NCI-H446 treated with DMSO at 0.1 percent for 48 hours (cell line): ENCODE results near the gene TOMM20L.
A peak's percentile ranks its signal among the peaks of the same experiment; 100 is the strongest.
"Not testable (repeated sequence)": the region's sequence is repeated elsewhere in the genome, so short reads cannot be mapped to it uniquely, and the experiment has no call there.

Experiments used
- DNase-seq: peaks from one replicate; lab custom pipeline; 2025; lab: John Stamatoyannopoulos, UW

The TOMM20L gene

DNA sequence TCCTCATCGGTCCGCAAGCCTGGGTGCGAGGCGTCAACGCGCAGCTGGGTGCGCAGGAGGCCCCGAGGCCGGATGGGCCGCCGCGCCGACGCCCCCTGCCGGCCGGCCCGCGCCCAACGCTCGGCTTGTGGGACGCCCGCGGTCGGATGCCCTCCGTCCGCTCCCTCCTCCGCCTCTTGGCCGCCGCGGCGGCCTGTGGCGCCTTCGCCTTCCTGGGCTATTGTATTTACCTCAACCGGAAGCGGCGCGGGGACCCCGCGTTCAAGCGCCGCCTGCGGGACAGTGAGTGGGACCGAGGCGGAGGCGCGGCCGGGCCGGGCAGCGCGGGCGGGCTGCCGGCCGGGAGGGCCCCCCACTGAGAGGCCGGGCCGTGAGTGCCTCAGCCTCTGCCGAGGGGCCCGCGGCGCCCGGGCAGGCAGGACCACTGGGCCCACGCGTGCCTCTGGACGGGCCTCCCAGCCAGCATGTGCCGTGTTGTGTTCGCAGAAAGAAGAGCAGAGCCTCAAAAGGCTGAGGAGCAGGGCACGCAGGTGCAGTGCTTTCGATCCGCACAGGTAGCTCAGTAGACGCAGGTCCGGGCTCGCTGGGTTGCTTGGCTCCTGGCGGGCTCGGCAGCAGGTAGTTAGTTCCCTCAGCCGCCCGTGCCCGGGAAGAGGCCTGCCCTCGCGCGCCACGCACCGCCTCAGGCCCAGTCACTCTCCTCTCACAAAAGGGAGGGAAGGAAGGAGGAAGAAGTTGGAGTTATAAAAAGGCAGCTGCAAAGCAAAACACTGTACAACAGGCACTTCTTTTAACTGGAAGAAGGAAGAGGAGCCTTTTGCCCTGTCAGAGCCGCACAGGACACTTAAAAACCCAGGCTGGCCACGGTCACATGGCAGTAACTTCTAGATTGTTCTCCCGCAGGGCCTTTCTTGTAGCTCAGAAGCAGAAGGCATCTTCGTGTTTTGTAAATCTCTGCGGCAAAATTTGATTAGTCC, at the start of gene TOMM20L:
TSS of gene TOMM20L (plus strand) at position 119 of the 977 bp plus-strand sequence. CDS start at position 147, 28 bp downstream.
- DNase-seq, result no peak

DNA sequence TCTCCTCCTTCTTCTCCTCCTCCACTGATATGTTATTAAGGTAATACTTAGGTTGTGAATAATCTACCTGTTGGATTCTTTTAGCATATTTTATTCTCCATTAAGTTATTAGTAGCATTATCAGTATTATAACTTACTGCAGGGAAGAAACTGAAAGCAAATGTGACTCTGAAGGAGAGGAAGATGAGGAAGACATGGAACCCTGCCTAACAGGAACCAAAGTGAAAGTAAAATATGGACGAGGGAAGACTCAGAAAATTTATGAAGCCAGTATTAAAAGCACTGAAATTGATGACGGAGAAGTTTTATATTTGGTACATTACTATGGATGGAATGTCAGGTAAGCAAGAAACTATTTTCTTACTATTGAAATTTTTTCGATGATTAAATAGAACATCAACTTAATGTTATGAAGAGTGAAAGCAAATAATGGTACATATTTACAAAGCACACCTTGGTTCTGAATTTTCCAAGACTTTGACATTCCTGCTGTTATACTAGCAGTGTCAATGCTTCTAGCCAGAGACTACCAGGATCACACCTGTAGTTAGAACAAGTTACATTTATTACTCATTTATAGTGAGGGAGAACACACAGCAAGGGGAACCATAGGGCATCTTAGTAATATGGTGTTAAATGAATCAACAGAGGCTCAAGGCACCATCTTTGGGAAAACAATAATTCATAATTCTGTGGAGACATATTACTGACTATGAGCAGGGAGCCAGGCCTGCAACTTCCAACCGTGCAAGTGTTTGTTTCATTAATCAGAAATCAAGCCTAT, 42.0 kb upstream of the TOMM20L start:
- DNase-seq, result no peak

- no peak for DNase-seq
Observed at GRCh38 chr14:58354808-58355207, 40.9 kb upstream of the TOMM20L start.

- DNase-seq, result no peak
Observed at GRCh38 chr14:58356268-58356667, 39.5 kb upstream of the TOMM20L start.

- not testable (repeated sequence) for DNase-seq
Observed at GRCh38 chr14:58362272-58362671, 33.5 kb upstream of the TOMM20L start.

DNA sequence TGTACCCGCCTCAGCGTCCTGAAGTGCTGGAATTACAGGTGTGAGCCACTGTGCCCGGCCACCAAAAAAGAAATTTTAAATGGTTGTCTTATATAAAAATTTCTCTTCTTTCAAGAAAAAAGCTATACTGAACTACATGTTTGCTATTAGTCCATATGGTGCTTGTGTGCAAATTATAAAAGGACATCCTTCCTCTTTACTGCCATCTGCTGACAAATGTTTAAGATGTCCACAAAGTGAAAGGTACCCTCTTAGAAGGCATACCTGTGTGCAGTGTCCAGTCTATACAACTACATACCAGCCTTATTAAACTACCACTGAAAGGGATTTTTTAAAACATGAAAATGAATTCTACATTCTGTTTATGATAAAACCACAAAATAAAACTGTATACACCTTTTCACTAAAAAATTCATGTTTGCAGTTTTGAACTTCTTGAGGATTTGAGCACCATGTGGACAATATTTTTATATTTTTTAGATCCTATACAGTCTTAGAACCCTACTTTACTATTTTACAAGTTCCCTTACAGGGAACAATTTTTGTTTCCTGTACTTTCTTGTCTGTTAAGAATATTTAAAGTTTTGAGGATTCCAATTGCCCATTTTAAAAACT, 32.8 kb upstream of the TOMM20L start:
- DNase-seq, result no peak

DNA sequence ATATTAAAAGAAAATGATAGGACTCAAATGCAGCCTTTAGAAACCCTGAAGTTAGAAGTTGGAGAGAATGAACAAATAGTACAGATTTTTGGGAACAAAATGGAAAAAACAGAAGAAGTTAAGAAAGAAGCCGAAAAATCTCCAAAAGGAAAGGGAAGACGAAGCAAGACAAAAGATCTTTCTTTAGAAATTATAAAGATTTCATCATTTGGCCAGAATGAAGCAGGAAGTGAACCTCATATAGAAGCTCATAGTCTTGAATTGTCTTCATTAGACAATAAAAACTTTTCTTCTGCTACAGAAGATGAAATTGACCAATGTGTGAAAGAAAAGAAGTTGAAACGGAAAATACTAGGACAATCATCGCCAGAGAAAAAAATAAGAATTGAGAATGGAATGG, 31.4 kb upstream of the TOMM20L start:
- DNase-seq, result no peak

DNA sequence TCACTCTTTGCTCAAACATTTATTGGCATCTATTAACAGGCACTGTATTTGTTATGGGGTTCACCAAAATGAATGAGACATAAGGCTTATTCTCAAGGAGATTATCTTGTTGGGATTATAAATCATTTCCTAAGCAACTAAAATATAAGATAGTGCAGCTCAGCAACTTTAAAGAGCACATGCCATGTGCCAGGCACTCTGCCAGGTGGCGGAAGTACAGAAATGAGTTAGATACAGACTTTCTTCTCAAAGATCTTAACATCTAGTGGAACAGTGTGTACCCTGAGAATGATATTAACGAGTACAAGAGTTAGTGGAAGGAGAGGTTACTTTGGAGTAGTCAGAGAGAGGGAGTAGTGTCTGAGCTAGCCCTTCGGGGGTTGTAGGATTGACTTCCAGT, 28.4 kb upstream of the TOMM20L start:
- DNase-seq, result no peak

DNA sequence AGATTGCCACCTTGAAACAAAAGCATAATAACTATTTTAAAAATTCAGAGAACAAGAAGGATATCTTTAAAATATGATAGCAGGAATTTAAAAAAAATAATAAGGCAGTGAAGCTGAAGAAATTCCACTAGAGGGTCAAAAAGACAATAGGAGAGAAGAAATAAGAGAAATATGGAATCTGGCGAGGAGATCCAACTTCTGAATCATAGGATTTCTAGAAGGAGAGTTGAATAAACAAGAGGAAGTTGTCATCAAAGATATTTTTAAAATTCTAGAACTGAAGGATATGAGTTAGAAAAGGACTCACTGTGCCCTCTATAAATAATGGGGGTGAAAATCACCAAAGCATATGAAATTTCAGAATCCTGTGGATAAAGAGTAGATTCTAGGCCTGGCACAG, 26.8 kb upstream of the TOMM20L start:
- DNase-seq, result no peak

DNA sequence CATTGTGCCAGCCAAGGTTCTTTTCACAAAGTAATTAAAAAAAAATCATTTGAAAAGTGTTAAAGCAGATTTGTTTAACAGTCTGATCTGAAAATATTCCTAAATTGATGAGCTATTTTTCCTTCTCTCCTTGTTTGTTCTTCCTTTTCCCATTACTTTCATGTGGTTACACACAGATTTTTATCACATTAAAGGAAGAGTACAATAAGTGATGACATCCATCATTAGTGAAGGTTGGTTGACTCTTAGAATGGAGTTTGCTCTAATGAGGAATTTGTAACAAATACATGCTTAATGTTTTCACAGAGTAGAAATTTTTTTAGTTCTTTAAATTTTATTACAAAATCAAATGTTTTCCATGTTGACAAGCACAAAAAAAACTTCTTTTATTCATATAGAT, 18.9 kb upstream of the TOMM20L start:
- DNase-seq, result no peak

GRCh38 chr14:58390830-58391229, 4.9 kb upstream of the TOMM20L start:
- DNase-seq, result no peak

- no peak for DNase-seq
Observed at GRCh38 chr14:58395562-58395811, 243 bp upstream of the TOMM20L start.

DNA sequence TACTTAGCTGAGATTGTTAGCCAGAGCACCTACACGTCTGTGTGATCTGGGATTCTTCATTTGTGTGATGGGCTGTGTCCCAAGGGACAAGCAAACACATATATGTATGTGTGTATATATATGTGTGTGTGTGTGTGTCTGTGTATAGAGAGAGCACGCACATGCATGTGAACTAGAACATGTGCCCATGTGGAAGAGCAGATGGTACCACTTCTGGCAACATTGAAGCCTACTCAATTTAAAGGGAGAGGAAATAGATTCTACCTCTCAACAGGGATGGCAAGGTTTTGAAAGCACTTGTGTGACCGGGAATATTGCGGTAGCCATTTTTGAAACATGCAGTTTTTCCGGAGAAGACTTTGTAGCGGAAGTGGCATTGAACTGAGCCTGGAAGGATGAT, 1.4 kb downstream of the TOMM20L start:
- DNase-seq, result no peak

DNA sequence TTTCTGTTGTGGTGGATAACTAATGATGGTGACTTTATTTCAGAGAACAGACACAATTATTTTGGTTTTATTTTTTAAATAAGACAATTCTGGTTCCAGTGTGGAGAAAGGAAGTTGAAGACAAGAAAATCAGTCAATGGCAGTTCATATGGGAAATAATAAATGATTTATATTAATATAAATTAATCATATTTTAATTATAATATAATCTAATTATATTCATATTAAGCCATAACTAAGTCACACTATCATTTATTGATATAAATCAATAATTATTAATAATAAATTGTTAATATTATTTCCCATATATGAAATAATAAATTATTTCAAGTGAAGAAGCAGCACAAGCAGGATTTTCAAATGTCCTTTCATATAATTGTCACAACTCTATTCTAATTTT, 2.8 kb downstream of the TOMM20L start:
- no peak for DNase-seq

DNA sequence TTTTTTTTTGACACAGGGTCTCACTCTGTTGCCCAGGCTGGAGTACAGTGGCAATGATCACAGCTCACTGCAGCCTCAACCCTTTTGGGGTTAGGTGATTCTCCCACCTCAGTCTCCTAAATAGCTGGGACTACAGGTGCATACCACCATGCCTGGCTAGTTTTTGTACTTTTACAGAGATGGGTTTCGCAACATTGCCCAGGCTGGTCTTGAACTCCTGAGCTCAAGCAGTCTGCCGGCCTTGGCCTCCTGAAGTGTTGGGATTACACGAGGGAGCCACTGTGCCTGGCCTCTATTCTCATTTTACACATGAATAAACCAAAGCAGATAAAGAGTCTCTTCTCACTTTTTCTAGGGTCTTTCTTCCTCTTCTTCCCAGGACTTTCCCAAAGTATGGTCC, 3.2 kb downstream of the TOMM20L start:
- no peak for DNase-seq

DNA sequence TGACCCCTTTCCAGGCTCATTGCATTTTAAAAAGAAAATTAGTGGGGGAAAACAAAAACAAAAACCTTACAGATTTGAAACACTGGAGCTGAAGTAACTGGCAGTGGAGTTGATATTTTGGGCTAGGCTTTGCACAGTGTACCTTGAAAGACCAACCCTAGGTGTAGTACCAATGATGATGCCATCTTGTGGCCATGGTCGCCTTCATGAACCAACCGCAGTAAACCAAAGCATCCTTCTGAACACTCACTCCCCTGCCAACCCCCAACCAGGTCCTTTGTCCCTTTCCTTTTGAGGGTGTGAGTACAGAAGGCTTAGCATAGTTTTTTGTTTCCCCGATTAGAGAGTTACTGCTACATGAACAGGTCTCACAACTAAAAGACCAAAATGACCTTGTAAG, 5.9 kb downstream of the TOMM20L start:
- DNase-seq, result no peak

DNA sequence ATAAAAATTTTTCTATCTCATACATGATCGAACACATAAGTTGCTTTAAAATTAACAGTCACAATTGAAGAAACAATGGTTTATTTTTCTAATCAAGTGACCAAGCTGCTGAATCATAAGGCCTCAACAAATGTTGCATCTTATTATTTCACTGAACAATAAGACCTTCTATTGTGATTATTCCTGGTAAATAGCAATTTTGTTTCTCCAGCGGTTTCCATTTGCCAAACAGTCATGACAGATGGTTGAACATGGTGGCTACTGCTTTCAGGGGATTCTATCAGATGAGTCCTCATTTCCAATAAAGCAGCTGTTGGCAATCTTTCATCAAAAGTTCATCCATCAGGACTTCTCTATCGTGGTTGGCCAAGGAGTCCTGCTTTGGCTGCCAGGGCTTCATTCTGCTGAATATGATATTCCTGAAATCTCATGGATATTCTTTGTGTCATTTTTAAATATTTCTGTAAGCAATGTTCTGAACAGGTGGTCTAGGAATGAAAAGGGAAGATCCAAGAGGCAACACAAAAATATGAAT, 13.0 kb downstream of the TOMM20L start:
- DNase-seq, result no peak

- no peak for DNase-seq
Observed at GRCh38 chr14:58414845-58415244, 19.1 kb downstream of the TOMM20L start.

DNA sequence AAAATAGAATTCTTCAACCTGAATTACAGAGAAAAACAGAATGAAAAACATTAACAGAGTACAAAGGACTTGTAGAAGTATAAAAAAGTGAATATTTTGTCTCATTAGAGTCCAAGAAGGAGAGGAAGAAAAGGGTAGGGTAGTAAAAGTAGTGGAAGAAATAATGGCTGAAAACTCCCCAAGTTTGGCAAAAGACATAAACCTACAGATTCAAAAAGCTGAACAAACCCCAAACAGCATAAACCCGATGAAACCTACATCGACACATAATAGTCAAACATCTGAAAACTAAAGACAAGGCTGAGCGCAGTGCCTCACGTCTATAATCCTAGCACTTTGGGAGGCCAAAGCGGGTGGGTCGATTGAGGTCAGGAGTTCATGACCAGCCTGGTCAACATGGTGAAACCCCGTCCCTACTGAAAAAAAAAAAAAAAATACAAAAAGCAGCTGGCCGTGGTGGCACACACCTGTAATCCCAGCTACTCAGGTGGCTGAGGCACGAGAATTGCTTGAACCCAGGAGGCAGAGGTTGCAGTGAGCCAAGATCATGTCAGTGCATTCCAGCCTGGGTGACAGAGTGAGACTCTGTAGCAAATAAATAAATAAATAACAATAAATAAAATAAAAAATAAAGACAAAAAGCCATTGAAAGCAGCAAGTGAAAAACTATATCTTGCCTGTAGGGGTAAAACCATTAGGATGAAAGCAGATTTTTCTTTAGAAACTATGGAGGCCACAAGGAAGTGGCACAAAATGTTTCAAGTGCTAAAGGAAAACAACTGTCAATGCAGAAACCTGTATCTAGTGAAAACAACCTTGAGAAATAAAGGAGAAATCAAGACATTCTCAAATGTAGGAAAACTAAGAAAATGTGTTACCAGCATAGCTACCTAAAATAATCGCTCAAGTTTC, 20.2 kb downstream of the TOMM20L start:
- no peak for DNase-seq

DNA sequence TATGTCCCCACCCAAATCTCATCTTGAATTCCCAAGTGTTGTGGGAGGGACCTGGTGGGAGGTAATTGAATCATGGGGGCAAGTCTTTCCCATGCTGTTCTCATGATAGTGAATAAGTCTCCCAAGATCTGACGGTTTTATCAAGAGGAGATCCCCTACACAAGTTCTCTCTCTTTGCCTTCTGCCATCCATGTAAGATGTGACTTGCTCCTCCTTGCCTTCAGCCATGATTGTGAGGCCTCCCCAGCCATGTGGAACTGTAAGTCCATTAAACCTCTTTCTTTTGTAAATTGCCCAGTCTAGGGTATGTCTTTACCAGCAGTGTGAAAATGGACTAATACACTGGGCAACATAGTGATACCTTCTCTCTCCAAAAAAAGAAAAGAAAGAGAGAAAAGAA, 21.2 kb downstream of the TOMM20L start:
- DNase-seq, result not testable (repeated sequence)

DNA sequence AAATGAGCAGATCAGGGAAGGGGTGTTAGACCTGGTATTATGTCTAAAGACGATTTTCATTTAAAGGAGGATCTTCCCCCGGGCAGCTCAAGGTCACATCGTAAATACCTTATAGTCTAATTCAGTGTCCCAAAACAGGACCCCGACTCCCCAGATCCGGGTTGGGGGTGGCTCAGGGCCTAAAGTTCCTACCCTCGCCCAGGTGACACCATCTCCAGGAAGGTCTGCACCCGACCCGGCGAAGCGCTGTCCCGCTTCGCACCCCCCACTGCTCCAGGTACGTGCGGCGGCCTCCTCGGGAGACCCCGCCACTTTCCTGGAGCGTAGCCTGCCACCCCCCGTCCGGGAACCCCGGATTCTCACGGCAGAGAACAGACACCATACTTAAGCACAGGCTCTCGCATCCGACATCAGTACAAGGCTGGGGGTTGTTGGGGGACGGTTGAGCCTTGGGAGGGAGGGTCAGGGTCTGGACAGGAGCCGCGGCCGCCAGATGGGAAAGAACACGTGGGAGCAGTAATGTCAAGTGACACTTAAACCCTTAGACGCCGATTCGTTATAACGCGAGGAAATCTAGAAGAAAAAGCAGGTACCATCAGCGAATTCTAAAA, 31.0 kb downstream of the TOMM20L start:
- peak; percentile 74 for DNase-seq
